Measurements from ENCODE around the gene COA7. TPM values are rescaled to one million over a fixed set of nuclear protein-coding genes. Genes with fewer than 3 reads are reported as not detected.

Gene COA7
- total RNA-seq, 2 experiments from 2014 or later: 32.5 to 35.7 TPM

DNA sequence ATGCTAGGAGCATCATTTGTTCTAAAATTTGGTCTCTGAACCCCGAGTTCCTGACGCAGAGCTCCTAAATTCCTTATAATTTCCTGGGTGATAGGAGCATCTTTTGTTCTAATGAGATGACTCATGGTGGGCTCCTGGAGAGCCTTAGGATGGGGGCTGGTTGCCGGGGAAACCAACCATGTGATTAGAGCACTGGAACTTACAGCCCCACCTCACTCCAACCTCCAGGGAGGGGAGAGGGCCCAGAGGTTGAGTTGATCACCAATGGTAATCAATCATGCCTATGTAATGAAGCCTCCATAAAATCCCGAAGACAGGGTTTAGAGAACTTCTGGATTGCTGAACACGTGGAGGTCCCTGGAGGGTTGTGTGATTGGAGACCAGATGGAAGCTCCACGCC lies 57.5 kb downstream of the COA7 start:
- H3K4me3 Mint-ChIP-seq: no peak overlapping the region

DNA sequence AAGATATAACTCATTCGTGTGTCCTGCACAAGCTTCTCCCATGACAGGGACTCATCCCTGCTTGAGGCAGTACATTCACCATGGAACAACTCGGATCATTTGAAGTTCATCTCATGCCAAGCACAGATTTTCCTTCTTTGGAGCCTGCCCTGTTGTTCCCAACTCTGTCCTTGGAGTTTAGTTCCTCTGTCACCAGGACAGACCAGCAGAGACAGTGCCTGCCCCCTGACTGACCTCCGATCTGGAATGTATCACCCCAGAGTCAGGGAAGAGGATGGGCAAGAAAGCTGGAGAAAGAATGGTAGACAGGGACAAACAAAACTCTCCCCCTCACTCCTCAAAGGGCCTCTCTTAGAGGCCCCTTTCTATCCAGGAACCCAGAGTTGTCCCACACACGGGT lies 60.2 kb downstream of the COA7 start:
- H3K36me3 Mint-ChIP-seq: peaks cover 34% of the 10 kb centered on the region
- H3K4me1 Mint-ChIP-seq: peaks cover 69% of the 10 kb centered on the region
- no peaks in the 10 kb centered on the region for H3K27me3 Mint-ChIP-seq
- no peaks in the 10 kb centered on the region for H3K9me3 Mint-ChIP-seq
- DNase-seq: no peak
- H3K4me3 Mint-ChIP-seq: peak overlapping the region; percentile 72
- peak overlapping the region; percentile 99 for H3K27ac Mint-ChIP-seq

More for the DNA sequence above, 57.5 kb downstream of the COA7 start:
- no peaks in the 10 kb centered on the region for H3K27me3 Mint-ChIP-seq
- peaks cover 47% of the 10 kb centered on the region for H3K4me1 Mint-ChIP-seq
- H3K27ac Mint-ChIP-seq: no peak overlapping the region
- H3K9me3 Mint-ChIP-seq: no peaks in the 10 kb centered on the region
- no peak for DNase-seq
- peaks cover 31% of the 10 kb centered on the region for H3K36me3 Mint-ChIP-seq

DNA sequence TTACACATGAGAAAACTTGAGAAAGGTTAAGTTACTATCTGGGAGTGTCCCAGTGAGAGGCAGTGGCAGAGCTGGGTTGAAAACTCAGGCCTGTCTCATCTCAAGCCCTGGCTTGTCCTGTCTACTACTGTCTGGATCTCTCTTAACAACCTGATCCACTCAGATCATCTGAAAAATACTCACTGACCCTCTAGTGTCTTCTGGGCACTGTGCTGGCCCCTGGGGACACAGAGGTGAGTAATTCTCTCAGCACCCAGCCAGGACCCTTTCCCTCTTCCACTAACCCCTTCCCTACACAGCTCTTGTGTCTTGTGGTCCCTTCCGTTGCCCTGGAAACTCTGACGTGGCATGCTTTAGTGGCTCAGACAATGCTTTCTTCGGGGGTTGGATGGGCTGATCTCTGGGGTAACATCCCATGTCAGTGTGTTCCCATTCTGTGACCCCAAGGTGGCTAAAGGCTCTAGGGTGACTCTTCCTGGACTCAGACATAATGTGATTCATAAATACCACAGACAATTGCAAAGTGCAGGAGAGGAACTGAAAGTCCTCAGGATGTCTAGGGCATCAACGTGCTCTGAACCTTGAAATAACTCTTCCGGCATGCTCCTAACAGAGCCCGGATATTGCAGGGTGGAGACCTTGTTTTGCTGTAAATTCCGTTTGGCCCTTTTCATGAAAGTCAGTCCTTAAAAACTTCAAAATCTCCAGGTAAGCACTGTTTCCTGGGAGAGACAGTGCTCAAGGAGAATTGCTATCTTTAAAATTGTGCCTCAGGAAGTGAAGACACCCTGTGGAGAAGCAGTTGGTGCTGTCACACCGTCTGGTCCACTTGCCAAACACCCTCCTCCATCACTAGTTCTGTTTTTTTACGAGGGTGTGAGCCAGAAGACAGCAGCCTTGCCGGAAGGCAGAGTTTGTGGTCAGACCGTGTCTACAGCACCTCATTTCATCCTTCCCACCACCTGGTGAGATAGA lies 61.1 kb downstream of the COA7 start:
- peak; percentile 75 for DNase-seq
- Mint-ChIP-seq H3K9me3 (no peaks in the 10 kb centered on the region), H3K27me3 (no peaks in the 10 kb centered on the region), H3K4me3 (peak overlapping the region; percentile 72), H3K27ac (peak overlapping the region; percentile 99), H3K36me3 (peaks cover 30% of the 10 kb centered on the region), H3K4me1 (peaks cover 74% of the 10 kb centered on the region)

DNA sequence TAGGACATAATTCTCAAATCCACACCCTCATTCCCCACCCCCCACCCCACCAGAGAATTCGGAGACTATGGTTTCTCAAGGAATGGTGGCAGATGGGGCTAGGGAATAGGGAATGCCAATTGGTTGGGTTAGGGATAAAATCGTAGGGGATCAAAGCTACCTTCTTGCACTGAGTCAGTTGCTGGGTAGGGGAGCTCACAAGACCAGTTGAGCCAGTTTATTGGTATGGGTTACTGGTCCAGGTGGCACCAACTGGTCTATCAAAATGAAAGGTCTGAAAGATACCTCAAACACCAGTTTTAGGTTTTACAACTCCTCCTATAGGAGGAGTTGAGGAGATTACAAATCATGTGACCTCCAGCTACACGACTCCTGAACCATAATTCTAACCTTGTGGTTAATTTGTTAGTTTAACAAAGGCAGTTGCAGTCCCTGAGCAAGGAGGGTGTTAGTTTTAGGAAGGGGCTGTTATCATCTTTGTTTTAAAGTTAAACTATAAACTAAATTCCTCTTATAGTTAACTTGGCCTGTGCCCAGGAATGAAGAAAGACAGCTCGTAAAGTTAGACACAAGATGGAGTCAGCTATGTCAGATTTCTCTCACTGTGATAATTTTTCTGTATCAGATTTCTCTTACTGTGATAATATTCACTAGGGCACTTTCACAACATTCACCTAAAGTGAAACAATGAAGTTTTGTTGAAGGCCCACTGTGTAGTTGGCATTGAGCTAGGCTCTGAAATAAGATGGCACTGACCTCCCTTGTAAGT lies 62.6 kb downstream of the COA7 start:
- Mint-ChIP-seq H3K27me3 (no peaks in the 10 kb centered on the region), H3K27ac (peak overlapping the region; percentile 89), H3K36me3 (peaks cover 24% of the 10 kb centered on the region), H3K9me3 (no peaks in the 10 kb centered on the region), H3K4me3 (peak overlapping the region; percentile 44), H3K4me1 (peaks cover 71% of the 10 kb centered on the region)
- DNase-seq: no peak

Other genes starting within 250 kb of the COA7 start
- 10 to 100 TPM; 56.7 to 58.2 TPM for gene TUT4, start 145.3 kb downstream of the COA7 start, total RNA-seq
- 10 to 100 TPM; 29.4 to 31.1 TPM for gene GPX7, start 96.0 kb downstream of the COA7 start, total RNA-seq
- gene SHISAL2A, start 65.2 kb downstream of the COA7 start, total RNA-seq: 10 to 100 TPM; 13.7 to 14.2 TPM
- gene ZYG11B, start 28.1 kb upstream of the COA7 start, total RNA-seq: 1 to 10 TPM; 9.7 to 9.9 TPM
- under 1 TPM; 0.19 to 0.20 TPM for gene ZYG11A, start 144.4 kb upstream of the COA7 start, total RNA-seq
- gene ECHDC2, start 223.4 kb upstream of the COA7 start, total RNA-seq: 10 to 100 TPM; 28.5 to 29.1 TPM
- gene SCP2, start 228.9 kb upstream of the COA7 start, total RNA-seq: 10 to 100 TPM; 63.9 to 66.2 TPM